Measurements from ENCODE around the gene CABP1. TPM values are rescaled to one million over a fixed set of nuclear protein-coding genes. Genes with fewer than 3 reads are reported as not detected.

CABP1 gene
- total and polyA plus RNA-seq, 10 of the 15 experiments (the other 5 are each of a cell fraction or from before 2014, with no cell fraction given), result 0.16 to 2.4 (median 0.80) TPM; not detected in 2

GRCh38 chr12:120599672-120600552 is 40.5 kb upstream of the CABP1 start:
- no peaks in the 10 kb centered on the region for H3K9me3 ChIP-seq (replicated peaks; ENCODE audit: control insufficient read depth, insufficient read depth, low read length)
- BruUV-seq (replicated peaks), result no TSS peak
- 45% methylated on average over 23 of the region's 23 CpGs for WGBS (ENCODE audit: insufficient coverage, insufficient replicate concordance, low lambda C conversion rate, missing lambda C conversion rate)
- no peak overlapping the region for H3K9ac ChIP-seq (ENCODE audit: control insufficient read depth, insufficient read depth, low read length)
- in situ Hi-C loops (cut with MboI) (no loop called here), intact Hi-C loops (cut with micrococcal nuclease; ENCODE audit: unreplicated experiment) (no loop called here)
- H3K27me3 ChIP-seq (replicated peaks in 1 of 2; ENCODE audit: control insufficient read depth in 2 of 2, insufficient read depth in 2 of 2, low read length in 1 of 2), result peaks cover 0 to 3% of the 10 kb centered on the region in 2 experiments; a peak in 2 of 4 replicates
- no peak overlapping the region for H3K4me2 ChIP-seq (ENCODE audit: control insufficient read depth, insufficient read depth)
- no peak overlapping the region for H2AFZ ChIP-seq (ENCODE audit: control insufficient read depth, low read depth, low read length)
- H3K4me1 ChIP-seq (ENCODE audit: control insufficient read depth, insufficient read depth, low read length), result no peaks in the 10 kb centered on the region
- CTCF ChIA-PET, result interaction anchor here (1.1 to 1.3 kb wide), 3 partner anchors 17 to 50 kb away, joined by 3 to 4 read pairs (median 3); no protein-coding TSS in a partner anchor
- no peak overlapping the region for H3K27ac ChIP-seq (ENCODE audit: control insufficient read depth, insufficient read depth)
- SMC1A ChIA-PET (ENCODE audit: uncharacterized antibody, unreplicated experiment), result no interaction called here
- RAD21 ChIA-PET (ENCODE audit: unreplicated experiment), result no interaction called here
- DNase-seq (ENCODE audit: low read depth, low spot score) (no peak), FAIRE-seq (no peak), ATAC-seq (no peak)
- no peaks in the 10 kb centered on the region for H3K36me3 ChIP-seq (ENCODE audit: control insufficient read depth in 2 of 2, insufficient read depth in 2 of 2, low read length in 1 of 2)
- TF ChIP-seq LARP7 (IDR thresholded peaks at IDR 0.05), result no peak
- no peak for TF ChIP-seq SMC3 (IDR thresholded peaks at IDR 0.05; ENCODE audit: borderline replicate concordance, low read length)
- TF ChIP-seq ZNF24 (IDR thresholded peaks at IDR 0.05), result no peak
- TF ChIP-seq ZNF687 (IDR thresholded peaks at IDR 0.05), result no peak
- TF ChIP-seq PKNOX1 (IDR thresholded peaks at IDR 0.05), result no peak
- no peak for TF ChIP-seq FOXM1 (IDR thresholded peaks at IDR 0.05; ENCODE audit: low read depth, low read length)
- TF ChIP-seq PML (IDR thresholded peaks at IDR 0.05; ENCODE audit: low read length), result no peak
- no peak for TF ChIP-seq HDAC6 (IDR thresholded peaks at IDR 0.05; ENCODE audit: unreplicated experiment)
- TF ChIP-seq PAX5 (IDR thresholded peaks at IDR 0.05; ENCODE audit: borderline replicate concordance, low read depth, low read length), result no peak
- no peak for TF ChIP-seq BCLAF1 (IDR thresholded peaks at IDR 0.05)
- no peak for TF ChIP-seq SUZ12 (IDR thresholded peaks at IDR 0.05; ENCODE audit: unreplicated experiment)
- TF ChIP-seq YBX1 (IDR thresholded peaks at IDR 0.05), result no peak
- no peak for TF ChIP-seq NFYB (IDR thresholded peaks at IDR 0.05; ENCODE audit: insufficient read depth, low read depth, low read length)
- TF ChIP-seq MYB (IDR thresholded peaks at IDR 0.05; ENCODE audit: borderline replicate concordance, low read depth, low read length), result no peak
- TF ChIP-seq CEBPB (IDR thresholded peaks at IDR 0.05; ENCODE audit: borderline replicate concordance in 1 of 2, low read depth in 2 of 2, low read length in 2 of 2), result no peak
- H3K4me3 ChIP-seq, result no peak overlapping the region
- H3K79me2 ChIP-seq (ENCODE audit: control insufficient read depth, insufficient read depth, low read length), result no peaks in the 10 kb centered on the region
- H4K20me1 ChIP-seq (ENCODE audit: control insufficient read depth, insufficient read depth), result peaks cover 2% of the 10 kb centered on the region; the same call in 1 of the 2 replicates
- POLR2A ChIA-PET, result no interaction called here
